Measurements from ENCODE around the gene PLEKHH3.
A peak's percentile ranks its signal among the peaks of the same experiment; 100 is the strongest.
"Not testable (repeated sequence)": the region's sequence is repeated elsewhere in the genome, so short reads cannot be mapped to it uniquely, and the experiment has no call there.

The PLEKHH3 gene

GRCh38 chr17:42651392-42651791 lies 25.4 kb downstream of the PLEKHH3 start:
- no peak overlapping the region for H3K4me3 ChIP-seq (replicated peaks; ENCODE audit: low read depth, low read length)
- DNase-seq (ENCODE audit: low read depth): no peak
- TF ChIP-seq, protein P1, sequence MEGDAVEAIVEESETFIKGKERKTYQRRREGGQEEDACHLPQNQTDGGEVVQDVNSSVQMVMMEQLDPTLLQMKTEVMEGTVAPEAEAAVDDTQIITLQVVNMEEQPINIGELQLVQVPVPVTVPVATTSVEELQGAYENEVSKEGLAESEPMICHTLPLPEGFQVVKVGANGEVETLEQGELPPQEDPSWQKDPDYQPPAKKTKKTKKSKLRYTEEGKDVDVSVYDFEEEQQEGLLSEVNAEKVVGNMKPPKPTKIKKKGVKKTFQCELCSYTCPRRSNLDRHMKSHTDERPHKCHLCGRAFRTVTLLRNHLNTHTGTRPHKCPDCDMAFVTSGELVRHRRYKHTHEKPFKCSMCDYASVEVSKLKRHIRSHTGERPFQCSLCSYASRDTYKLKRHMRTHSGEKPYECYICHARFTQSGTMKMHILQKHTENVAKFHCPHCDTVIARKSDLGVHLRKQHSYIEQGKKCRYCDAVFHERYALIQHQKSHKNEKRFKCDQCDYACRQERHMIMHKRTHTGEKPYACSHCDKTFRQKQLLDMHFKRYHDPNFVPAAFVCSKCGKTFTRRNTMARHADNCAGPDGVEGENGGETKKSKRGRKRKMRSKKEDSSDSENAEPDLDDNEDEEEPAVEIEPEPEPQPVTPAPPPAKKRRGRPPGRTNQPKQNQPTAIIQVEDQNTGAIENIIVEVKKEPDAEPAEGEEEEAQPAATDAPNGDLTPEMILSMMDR (IDR thresholded peaks at IDR 0.05; ENCODE audit: low read length, missing control alignments): no peak

GRCh38 chr17:42647778-42648177 lies 29.0 kb downstream of the PLEKHH3 start:
- TF ChIP-seq, protein P1 (IDR thresholded peaks at IDR 0.05; ENCODE audit: low read length, missing control alignments): no peak
- no peak overlapping the region for H3K4me3 ChIP-seq (replicated peaks; ENCODE audit: low read depth, low read length)
- no peak for DNase-seq (ENCODE audit: low read depth)

DNA sequence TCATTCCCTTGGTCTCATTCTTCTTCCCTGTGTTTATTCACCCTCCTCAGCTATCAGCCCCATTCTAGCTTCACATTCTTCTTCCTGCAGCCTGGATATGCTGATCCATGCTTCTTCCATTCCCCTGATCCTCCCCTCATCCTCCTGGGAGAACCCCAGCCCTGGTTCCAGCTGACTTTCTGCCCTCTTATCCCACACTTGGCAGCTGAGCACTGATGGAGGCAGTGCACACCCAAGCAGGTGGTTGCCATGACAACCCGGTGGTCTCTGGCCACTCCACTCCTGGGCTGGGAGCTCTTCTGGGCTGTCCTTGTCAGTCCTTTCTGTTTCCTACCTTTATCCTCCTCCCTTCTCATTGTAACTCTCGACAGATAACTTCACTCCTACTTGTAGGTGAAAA lies 34.5 kb downstream of the PLEKHH3 start:
- no peak overlapping the region for H3K4me3 ChIP-seq (replicated peaks; ENCODE audit: low read depth, low read length)
- TF ChIP-seq, protein P1 (IDR thresholded peaks at IDR 0.05; ENCODE audit: low read length, missing control alignments): no peak
- DNase-seq (ENCODE audit: low read depth): no peak

DNA sequence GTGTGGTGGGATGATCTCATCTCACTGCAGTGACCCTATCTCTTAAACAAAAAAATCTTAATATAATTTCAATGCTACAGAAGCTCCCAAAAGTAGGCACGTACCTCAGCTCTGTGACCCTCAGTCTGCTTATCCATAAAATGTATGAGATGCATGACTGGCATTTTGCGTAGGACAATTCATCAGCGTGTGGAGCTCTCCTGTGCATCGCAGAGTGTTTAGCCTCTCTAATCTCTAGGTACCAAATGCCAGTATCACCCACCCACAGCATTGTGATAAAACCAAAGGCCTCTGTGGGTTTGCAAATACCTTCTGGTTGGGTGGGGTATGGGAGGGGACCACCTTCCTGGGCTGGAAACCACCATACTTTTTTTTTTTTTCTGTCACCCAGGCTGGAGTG lies 36.7 kb downstream of the PLEKHH3 start:
- H3K4me3 ChIP-seq (replicated peaks; ENCODE audit: low read depth, low read length): no peak overlapping the region
- DNase-seq (ENCODE audit: low read depth): no peak
- TF ChIP-seq, protein P1 (IDR thresholded peaks at IDR 0.05; ENCODE audit: low read length, missing control alignments): no peak

- H3K4me3 ChIP-seq (replicated peaks; ENCODE audit: low read depth, low read length): no peak overlapping the region
- TF ChIP-seq, protein P1 (IDR thresholded peaks at IDR 0.05; ENCODE audit: low read length, missing control alignments): no peak
- no peak for DNase-seq (ENCODE audit: low read depth)
These were observed 37.2 kb downstream of the PLEKHH3 start for GRCh38 chr17:42639525-42640113.

- TF ChIP-seq, protein P1 (IDR thresholded peaks at IDR 0.05; ENCODE audit: low read length, missing control alignments): no peak
- H3K4me3 ChIP-seq (replicated peaks; ENCODE audit: low read depth, low read length): no peak overlapping the region
- DNase-seq (ENCODE audit: low read depth): no peak
These were observed 43.8 kb downstream of the PLEKHH3 start for GRCh38 chr17:42632949-42633444.

- no peak overlapping the region for H3K4me3 ChIP-seq (replicated peaks; ENCODE audit: low read depth, low read length)
- peak; percentile 70 for DNase-seq (ENCODE audit: low read depth)
- TF ChIP-seq, protein P1 (IDR thresholded peaks at IDR 0.05; ENCODE audit: low read length, missing control alignments): no peak
These were observed 47.3 kb downstream of the PLEKHH3 start for GRCh38 chr17:42629411-42630009.

- DNase-seq (ENCODE audit: low read depth); H3K4me3 ChIP-seq (replicated peaks; ENCODE audit: low read depth, low read length): not testable (repeated sequence)
These were observed 49.6 kb downstream of the PLEKHH3 start for GRCh38 chr17:42627032-42627764.

All from fibroblast of pulmonary artery (primary cell).